HFFc6 (cell line): ENCODE measurements around the gene SLC7A7. TPM values are rescaled to one million over a fixed set of nuclear protein-coding genes. Genes with fewer than 3 reads are reported as not detected.
A peak's percentile ranks its signal among the peaks of the same experiment; 100 is the strongest.
"Not testable (repeated sequence)": the region's sequence is repeated elsewhere in the genome, so short reads cannot be mapped to it uniquely, and the experiment has no call there.

Source experiments
- DNase-seq: peaks from one replicate; pipeline ENCODE4 v3.0.0-alpha.2; 2018
- H3K27ac Mint-ChIP-seq: 2 replicates; pipeline ENCODE4 v1.8.0; 2020; ENCODE audit warnings: mild to moderate bottlenecking, mixed read lengths
- H3K27me3 Mint-ChIP-seq: 2 replicates; pipeline ENCODE4 v1.8.0; 2021; ENCODE audit warnings: mild to moderate bottlenecking, moderate library complexity, mixed read lengths; ENCODE audit not compliant: insufficient read depth
- H3K36me3 Mint-ChIP-seq: 2 replicates; pipeline ENCODE4 v1.8.0; 2021; ENCODE audit warnings: low read depth, mixed read lengths
- H3K4me1 Mint-ChIP-seq: 2 replicates; pipeline ENCODE4 v1.8.0; 2020; ENCODE audit warnings: low read depth, mixed read lengths
- H3K4me3 Mint-ChIP-seq: 2 replicates; pipeline ENCODE4 v1.8.0; 2020; ENCODE audit warnings: mild to moderate bottlenecking, moderate library complexity, mixed read lengths
- H3K9me3 Mint-ChIP-seq: 2 replicates; pipeline ENCODE4 v1.8.0; 2020; ENCODE audit warnings: mild to moderate bottlenecking, mixed read lengths
- total RNA-seq, 6 experiments: library from RNA; stranded (reverse); fragmentation: NEBNext Ultra II Directional; extraction: Animal tissue kit (Norgen Biotek cat#: 25700); gene quantifications; 2 replicates in 1 of 6; 3 replicates in 5 of 6; pipeline ENCODE4 v1.2.3, GENCODE V29; 2021
- TF ChIP-seq, protein P1 (sequence below): fragments of 200-600 bp; sonication (generic); IDR thresholded peaks from 2 replicates; pipeline ENCODE4 v1.5.0; 2021; ENCODE audit warnings: antibody characterized with exemption, mild to moderate bottlenecking

Gene SLC7A7
- total RNA-seq, 6 experiments from 2014 or later = 0.31 to 1.3 (median 0.56) TPM

DNA sequence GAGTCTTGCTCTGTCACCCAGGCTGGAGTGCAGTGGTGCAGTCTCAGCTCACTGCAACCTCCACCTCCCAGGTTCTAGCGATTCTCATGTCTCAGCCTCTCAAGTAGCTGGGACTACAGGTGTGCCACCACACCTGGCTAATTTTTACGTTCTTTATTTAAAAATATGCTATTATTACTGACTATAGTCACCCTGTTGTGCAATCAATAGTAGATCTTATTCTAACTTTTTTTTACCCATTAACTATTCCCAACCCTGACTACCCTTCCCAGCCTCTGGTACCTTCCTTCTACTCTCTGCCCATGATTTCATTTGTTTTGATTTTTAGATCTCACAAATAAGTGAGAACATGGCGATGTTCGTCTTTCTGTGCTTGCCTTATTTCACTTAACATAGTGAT, 46.3 kb downstream of the SLC7A7 start:
- peaks cover 50% of the 10 kb centered on the region for H3K36me3 Mint-ChIP-seq
- no peak for DNase-seq
- H3K9me3 Mint-ChIP-seq = no peaks in the 10 kb centered on the region; the same call in 1 of the 2 replicates
- no peak overlapping the region for H3K27ac Mint-ChIP-seq
- H3K27me3 Mint-ChIP-seq = peaks cover 2% of the 10 kb centered on the region; the same call in 1 of the 2 replicates
- H3K4me3 Mint-ChIP-seq = peak overlapping the region; percentile 40; the same call in 1 of the 2 replicates
- H3K4me1 Mint-ChIP-seq = peaks cover 41% of the 10 kb centered on the region
- TF ChIP-seq, protein P1, sequence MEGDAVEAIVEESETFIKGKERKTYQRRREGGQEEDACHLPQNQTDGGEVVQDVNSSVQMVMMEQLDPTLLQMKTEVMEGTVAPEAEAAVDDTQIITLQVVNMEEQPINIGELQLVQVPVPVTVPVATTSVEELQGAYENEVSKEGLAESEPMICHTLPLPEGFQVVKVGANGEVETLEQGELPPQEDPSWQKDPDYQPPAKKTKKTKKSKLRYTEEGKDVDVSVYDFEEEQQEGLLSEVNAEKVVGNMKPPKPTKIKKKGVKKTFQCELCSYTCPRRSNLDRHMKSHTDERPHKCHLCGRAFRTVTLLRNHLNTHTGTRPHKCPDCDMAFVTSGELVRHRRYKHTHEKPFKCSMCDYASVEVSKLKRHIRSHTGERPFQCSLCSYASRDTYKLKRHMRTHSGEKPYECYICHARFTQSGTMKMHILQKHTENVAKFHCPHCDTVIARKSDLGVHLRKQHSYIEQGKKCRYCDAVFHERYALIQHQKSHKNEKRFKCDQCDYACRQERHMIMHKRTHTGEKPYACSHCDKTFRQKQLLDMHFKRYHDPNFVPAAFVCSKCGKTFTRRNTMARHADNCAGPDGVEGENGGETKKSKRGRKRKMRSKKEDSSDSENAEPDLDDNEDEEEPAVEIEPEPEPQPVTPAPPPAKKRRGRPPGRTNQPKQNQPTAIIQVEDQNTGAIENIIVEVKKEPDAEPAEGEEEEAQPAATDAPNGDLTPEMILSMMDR = no peak

DNA sequence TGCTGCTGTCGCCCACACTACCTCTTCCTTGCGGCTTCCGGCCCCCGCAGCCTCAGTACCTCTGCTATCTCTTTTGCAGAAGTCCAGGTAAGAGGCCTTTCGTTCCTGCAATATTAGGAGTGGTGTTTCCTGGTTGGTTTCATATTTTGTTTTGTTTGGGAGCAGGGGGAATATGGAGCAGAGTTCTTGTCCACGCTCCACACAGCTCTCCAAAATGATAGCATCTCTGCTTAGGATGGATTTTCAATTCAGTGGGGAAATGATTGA, 48.0 kb downstream of the SLC7A7 start:
- peaks cover 41% of the 10 kb centered on the region for H3K4me1 Mint-ChIP-seq
- peak overlapping the region; percentile 93 for H3K4me3 Mint-ChIP-seq
- TF ChIP-seq, protein P1 = no peak
- DNase-seq = no peak
- H3K27ac Mint-ChIP-seq = peak overlapping the region; percentile 98
- H3K9me3 Mint-ChIP-seq = no peaks in the 10 kb centered on the region; the same call in none of the 2 replicates
- H3K27me3 Mint-ChIP-seq = peaks cover 2% of the 10 kb centered on the region; the same call in 1 of the 2 replicates
- H3K36me3 Mint-ChIP-seq = peaks cover 57% of the 10 kb centered on the region

DNA sequence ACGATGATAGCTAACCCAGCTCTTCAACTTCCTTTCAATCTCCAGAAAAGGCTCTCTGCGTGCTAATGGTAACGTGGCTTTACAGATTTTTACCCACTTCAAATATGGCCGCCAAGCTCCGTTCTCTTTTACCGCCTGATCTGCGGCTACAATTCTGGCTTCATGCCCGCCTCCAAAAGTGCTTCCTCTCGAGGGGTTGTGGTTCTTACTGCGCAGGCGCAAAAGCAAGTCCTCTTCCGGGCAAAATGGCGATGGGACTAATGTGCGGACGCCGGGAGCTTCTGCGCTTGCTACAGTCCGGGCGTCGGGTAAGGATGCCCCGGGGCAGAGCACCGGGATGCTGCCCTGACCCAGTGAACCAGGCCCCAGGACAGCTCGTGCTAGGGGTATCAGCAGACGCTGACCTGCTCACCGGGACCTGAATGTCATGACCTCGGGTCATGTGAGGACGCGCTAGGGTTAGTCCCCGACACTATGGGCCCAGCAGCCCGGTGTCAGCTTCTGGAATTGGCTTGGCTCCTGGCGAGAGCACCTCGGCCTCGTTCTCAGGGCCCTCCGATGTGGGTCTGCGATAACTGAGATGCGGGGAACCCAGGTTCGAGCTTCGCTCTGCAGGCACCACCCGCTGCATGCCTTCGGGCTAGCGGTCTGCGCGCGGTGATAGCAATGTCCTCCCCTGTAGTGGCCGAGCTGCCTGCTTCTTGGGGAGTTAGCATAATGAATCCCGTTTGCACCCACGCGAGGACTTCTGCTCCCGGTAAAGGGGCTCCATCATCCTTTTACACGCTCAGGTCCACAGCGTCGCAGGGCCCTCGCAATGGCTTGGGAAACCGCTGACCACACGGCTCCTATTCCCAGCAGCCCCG, 48.5 kb downstream of the SLC7A7 start, which contains the start of gene OXA1L:
Gene OXA1L (plus strand): TSS at position 232 of the 866 bp plus-strand sequence. CDS start 14 bp downstream, at position 246.
- peak within 1 kb of the TSS; percentile 98 for H3K27ac Mint-ChIP-seq
- TF ChIP-seq, protein P1 = no peak
- H3K4me3 Mint-ChIP-seq = peak within 1 kb of the TSS; percentile 93
- H3K4me1 Mint-ChIP-seq = peaks cover 41% of the 10 kb centered on the region
- peak; percentile 97 for DNase-seq
- peaks cover 58% of the 10 kb centered on the region for H3K36me3 Mint-ChIP-seq
- H3K27me3 Mint-ChIP-seq = peaks cover 2% of the 10 kb centered on the region; the same call in 1 of the 2 replicates
- H3K9me3 Mint-ChIP-seq = peaks cover 6% of the 10 kb centered on the region

DNA sequence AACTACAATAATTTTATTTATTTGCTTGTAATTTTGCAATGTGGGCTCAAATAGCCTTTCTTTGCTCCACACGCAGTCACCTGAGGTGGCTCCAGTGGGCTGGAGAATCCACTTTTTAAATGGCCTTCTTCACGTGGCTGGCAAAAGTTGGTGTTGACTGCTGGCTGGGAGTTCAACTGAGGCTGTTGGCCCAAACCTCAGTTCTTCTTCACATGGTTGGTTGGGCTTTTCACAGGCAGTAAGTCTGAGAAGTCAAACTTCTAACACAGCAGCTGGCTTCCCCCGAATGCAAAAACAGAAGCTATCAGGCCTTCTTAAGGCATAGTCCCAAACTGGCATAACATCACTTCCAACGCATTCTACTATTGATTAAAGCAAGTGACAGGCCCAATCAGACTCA, 50.9 kb downstream of the SLC7A7 start:
- TF ChIP-seq, protein P1 = no peak
- DNase-seq = no peak
- Mint-ChIP-seq H3K27ac (no peak overlapping the region; the same call in 1 of the 2 replicates), H3K9me3 (peaks cover 13% of the 10 kb centered on the region), H3K4me1 (peaks cover 37% of the 10 kb centered on the region), H3K36me3 (peaks cover 46% of the 10 kb centered on the region), H3K4me3 (no peak overlapping the region), H3K27me3 (peaks cover 2% of the 10 kb centered on the region; the same call in 1 of the 2 replicates)

DNA sequence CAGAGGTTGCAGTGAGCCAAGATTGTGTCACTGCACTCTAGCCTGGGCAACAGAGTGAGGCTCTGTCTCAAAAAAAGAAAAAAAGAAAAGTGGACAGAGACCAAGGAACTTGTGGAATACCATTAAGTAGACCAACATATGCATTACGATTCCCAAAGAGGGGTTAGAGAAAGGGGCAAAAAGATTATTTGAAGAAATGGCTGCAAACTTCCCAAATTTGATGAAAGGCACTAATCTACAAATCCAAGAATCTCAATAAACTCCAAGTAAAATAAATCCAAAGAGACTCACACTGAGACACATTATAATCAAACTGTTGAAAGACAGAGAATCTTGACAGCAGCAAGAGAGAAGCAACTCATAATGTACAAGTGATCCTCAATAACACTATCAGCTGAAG, 53.5 kb downstream of the SLC7A7 start:
- Mint-ChIP-seq H3K27me3 (peaks cover 2% of the 10 kb centered on the region; the same call in 1 of the 2 replicates), H3K27ac (no peak overlapping the region), H3K4me1 (peaks cover 13% of the 10 kb centered on the region), H3K4me3 (no peak overlapping the region), H3K9me3 (peaks cover 13% of the 10 kb centered on the region), H3K36me3 (peaks cover 31% of the 10 kb centered on the region)
- TF ChIP-seq, protein P1 = no peak
- no peak for DNase-seq

DNA sequence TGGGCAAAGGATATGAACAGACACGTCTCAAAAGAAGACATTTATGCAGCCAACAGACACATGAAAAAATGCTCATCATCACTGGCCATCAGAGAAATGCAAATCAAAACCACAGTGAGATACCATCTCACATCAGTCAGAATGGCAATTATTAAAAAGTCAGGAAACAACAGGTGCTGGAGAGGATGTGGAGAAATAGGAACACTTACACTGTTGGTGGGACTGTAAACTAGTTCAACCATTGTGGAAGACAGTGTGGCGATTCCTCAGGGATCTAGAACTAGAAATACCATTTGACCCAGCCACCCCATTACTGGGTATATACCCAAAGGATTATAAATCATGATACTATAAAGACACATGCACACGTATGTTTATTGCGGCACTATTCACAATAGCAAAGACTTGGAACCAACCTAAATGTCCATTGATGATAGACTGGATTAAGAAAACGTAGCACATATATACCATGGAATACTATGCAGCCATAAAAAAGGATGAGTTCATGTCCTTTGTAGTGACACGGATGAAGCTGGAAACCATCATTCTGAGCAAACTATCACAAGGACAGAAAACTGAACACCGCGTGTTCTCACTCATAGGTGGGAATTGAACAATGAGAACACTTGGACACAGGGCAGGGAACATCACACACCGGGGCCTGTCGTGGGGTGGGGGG, 57.1 kb downstream of the SLC7A7 start:
- DNase-seq, H3K4me3 Mint-ChIP-seq, H3K27me3 Mint-ChIP-seq, H3K4me1 Mint-ChIP-seq, H3K27ac Mint-ChIP-seq: not testable (repeated sequence)
- Mint-ChIP-seq H3K36me3 (peaks cover 19% of the 10 kb centered on the region), H3K9me3 (peaks cover 13% of the 10 kb centered on the region)
